OCI-LY3 (cell line): ENCODE measurements around the gene ZRANB1.

Experiments
- H2AFZ ChIP-seq: fragments of 200-600, 300-600 bp; shearing (Covaris generic); 2 replicates; pipeline ENCODE4 v1.6.0; 2014; ENCODE audit warnings: antibody characterized with exemption, low read depth, low read length
- H3K27ac ChIP-seq: fragments of 200-600, 300-600 bp; sonication (generic); 2 replicates; pipeline ENCODE4 v1.5.1; 2014; ENCODE audit warnings: mild to moderate bottlenecking, low read length, moderate library complexity, mixed read lengths
- H3K27me3 ChIP-seq: fragments of 200-600, 300-600 bp; sonication (generic); 2 replicates; pipeline ENCODE4 v1.6.1; 2014; ENCODE audit warnings: low read depth, low read length, mixed read lengths
- H3K36me3 ChIP-seq: fragments of 200-600, 300-600 bp; sonication (generic); replicated peaks from 2 replicates; pipeline ENCODE3; 2014; ENCODE audit warnings: low read depth, low read length, mixed read lengths
- H3K4me1 ChIP-seq: fragments of 300-600, 200-600 bp; sonication (generic); 2 replicates; pipeline ENCODE4 v1.6.1; 2014; ENCODE audit warnings: low read length, mixed read lengths
- H3K4me2 ChIP-seq: fragments of 200-600, 300-600 bp; sonication (generic); 2 replicates; pipeline ENCODE4 v1.6.1; 2014; ENCODE audit warnings: low read length, mixed read lengths
- H3K4me3 ChIP-seq: fragments of 300-600, 200-600 bp; sonication (generic); 2 replicates; pipeline ENCODE4 v1.5.1; 2014; ENCODE audit warnings: antibody characterized with exemption, mild to moderate bottlenecking, low read length, moderate library complexity
- H3K79me2 ChIP-seq: fragments of 300-600, 200-600 bp; shearing (Covaris generic); 2 replicates; pipeline ENCODE4 v1.6.1; 2014; ENCODE audit warnings: mild to moderate bottlenecking, low read length, mixed read lengths
- H3K9ac ChIP-seq: fragments of 300-600, 200-600 bp; shearing (Covaris generic); 2 replicates; pipeline ENCODE4 v1.6.0; 2014; ENCODE audit warnings: mild to moderate bottlenecking, low read length, moderate library complexity
- H3K9me3 ChIP-seq: fragments of 200-600, 300-600 bp; shearing (Covaris generic); 2 replicates; pipeline ENCODE4 v1.6.1; 2014; ENCODE audit warnings: low read length, mixed read lengths; ENCODE audit not compliant: insufficient read depth
- H4K20me1 ChIP-seq: fragments of 200-600, 300-600 bp; sonication (generic); 2 replicates; pipeline ENCODE4 v1.6.1; 2016; ENCODE audit warnings: low read length, mixed read lengths; ENCODE audit not compliant: insufficient read depth
- EZH2phosphoT487 ChIP-seq: fragments of 200-600 bp; shearing (Covaris generic); IDR thresholded peaks from 2 replicates; pipeline ENCODE4 v1.6.1; 2018; ENCODE audit warnings: antibody characterized with exemption, mixed run types, low read depth
- TF ChIP-seq, protein P1 (sequence below): fragments of 200-600, 300-600 bp; sonication (generic); IDR thresholded peaks from 2 replicates; pipeline ENCODE4 v1.5.1; 2014; ENCODE audit warnings: antibody characterized with exemption, low read length, low read depth

ZRANB1 gene

DNA sequence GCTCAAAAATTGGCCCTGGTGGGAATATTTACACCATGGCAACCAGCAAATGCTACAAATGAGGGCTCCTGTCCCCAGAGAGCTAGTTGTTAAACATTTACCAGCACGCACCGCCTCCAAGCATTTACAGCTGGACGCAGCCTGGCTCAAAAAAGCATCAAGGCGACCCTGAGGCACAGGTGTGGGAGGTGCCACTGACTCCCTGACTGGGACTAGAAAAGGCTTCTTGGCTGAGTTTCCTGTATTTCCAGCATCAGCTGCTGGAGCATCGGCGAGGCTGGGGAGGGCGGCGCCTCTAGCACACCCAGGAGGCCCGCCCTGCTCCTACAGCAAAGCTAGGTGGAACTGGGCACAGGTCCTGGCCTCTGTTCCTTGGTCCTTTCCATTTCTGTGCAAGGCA, 43.5 kb upstream of the ZRANB1 start:
- peaks cover 17% of the 10 kb centered on the region; the same call in 1 of the 2 replicates for H3K27me3 ChIP-seq
- H2AFZ ChIP-seq: no peak overlapping the region
- H3K4me1 ChIP-seq: no peaks in the 10 kb centered on the region
- H3K79me2 ChIP-seq: no peaks in the 10 kb centered on the region
- H3K4me2 ChIP-seq: no peak overlapping the region
- H3K4me3 ChIP-seq: no peak overlapping the region
- no peak overlapping the region for H3K9ac ChIP-seq
- TF ChIP-seq, protein P1, sequence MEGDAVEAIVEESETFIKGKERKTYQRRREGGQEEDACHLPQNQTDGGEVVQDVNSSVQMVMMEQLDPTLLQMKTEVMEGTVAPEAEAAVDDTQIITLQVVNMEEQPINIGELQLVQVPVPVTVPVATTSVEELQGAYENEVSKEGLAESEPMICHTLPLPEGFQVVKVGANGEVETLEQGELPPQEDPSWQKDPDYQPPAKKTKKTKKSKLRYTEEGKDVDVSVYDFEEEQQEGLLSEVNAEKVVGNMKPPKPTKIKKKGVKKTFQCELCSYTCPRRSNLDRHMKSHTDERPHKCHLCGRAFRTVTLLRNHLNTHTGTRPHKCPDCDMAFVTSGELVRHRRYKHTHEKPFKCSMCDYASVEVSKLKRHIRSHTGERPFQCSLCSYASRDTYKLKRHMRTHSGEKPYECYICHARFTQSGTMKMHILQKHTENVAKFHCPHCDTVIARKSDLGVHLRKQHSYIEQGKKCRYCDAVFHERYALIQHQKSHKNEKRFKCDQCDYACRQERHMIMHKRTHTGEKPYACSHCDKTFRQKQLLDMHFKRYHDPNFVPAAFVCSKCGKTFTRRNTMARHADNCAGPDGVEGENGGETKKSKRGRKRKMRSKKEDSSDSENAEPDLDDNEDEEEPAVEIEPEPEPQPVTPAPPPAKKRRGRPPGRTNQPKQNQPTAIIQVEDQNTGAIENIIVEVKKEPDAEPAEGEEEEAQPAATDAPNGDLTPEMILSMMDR: no peak
- H3K27ac ChIP-seq: no peak overlapping the region
- H4K20me1 ChIP-seq: no peaks in the 10 kb centered on the region
- no peaks in the 10 kb centered on the region for H3K36me3 ChIP-seq
- no peaks in the 10 kb centered on the region for H3K9me3 ChIP-seq

DNA sequence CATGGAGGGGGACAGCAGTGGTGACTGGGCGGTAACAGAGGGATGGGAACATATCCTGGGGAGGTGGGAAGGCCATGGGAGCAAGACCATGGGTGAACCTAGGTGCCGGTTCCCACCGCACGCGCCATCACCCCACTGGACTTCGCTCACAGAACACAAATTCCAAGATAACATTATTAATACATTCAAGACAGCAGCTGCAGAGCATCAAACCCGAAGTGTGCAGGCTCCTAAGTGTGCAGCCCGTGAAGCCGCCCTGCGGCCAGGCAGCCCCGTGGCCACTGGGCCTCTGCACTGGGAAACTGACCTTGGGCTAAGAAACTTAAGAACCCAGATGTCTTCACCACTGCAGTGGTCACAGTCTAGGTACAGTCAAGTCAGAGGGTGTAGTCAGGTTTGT, 42.8 kb upstream of the ZRANB1 start:
- Histone ChIP-seq H4K20me1 (no peaks in the 10 kb centered on the region), H3K4me3 (no peak overlapping the region), H3K9me3 (no peaks in the 10 kb centered on the region), H3K4me1 (no peaks in the 10 kb centered on the region), H2AFZ (no peak overlapping the region), H3K27ac (no peak overlapping the region), H3K4me2 (no peak overlapping the region), H3K79me2 (no peaks in the 10 kb centered on the region), H3K9ac (no peak overlapping the region), H3K36me3 (no peaks in the 10 kb centered on the region), H3K27me3 (peaks cover 17% of the 10 kb centered on the region; the same call in 1 of the 2 replicates)
- no peak for TF ChIP-seq EZH2phosphoT487
- TF ChIP-seq, protein P1: no peak

DNA sequence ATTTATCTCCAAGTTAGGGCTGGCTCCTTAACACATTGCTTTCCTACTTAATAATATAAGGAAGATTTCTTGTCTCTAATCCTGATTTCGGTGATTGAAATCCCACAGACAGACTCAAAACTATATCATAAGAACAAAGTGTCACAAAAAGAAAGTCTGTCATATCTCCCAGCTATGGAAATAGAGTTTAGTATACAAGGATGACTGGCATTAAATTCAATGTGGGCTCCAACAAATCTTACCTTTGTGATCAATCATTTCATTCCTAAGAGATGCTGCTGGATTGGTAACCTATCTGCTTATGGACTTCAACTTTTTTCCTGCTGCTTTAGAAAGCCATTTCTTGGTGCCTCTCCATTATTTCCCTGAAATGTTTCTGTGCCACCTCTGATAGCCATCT, 39.5 kb upstream of the ZRANB1 start:
- Histone ChIP-seq H3K9ac (no peak overlapping the region), H2AFZ (no peak overlapping the region), H4K20me1 (no peaks in the 10 kb centered on the region), H3K36me3 (no peaks in the 10 kb centered on the region), H3K79me2 (no peaks in the 10 kb centered on the region), H3K4me2 (no peak overlapping the region), H3K27ac (no peak overlapping the region), H3K4me3 (no peak overlapping the region), H3K4me1 (no peaks in the 10 kb centered on the region), H3K9me3 (no peaks in the 10 kb centered on the region), H3K27me3 (0 out of 2 replicates have a peak, but pooled peaks cover 7% of the 10 kb centered on the region)
- no peak for TF ChIP-seq EZH2phosphoT487
- TF ChIP-seq, protein P1: no peak

DNA sequence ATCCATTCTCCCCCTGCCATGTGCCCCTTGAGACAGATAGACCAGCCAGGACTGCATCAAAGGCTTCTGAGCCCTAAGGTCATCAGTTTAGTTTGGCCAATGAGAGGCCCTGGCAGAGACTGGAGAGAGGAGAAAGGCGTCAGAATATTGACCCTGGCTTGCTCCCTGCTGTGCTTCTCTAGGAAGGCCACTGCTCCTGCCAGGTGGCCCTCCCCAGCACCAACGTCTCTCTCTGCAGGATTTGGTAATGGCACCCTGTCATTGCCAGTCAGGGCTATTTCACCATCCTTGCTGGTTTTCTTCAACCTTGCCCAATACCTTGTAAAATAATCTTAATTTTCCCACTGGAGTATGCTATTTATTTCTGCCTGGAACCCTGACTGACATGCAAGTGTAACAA, 38.8 kb upstream of the ZRANB1 start:
- H3K27me3 ChIP-seq: 0 out of 2 replicates have a peak, but pooled peaks cover 7% of the 10 kb centered on the region
- H3K9me3 ChIP-seq: no peaks in the 10 kb centered on the region
- no peak overlapping the region for H2AFZ ChIP-seq
- no peak overlapping the region for H3K9ac ChIP-seq
- H4K20me1 ChIP-seq: no peaks in the 10 kb centered on the region
- TF ChIP-seq EZH2phosphoT487: no peak
- TF ChIP-seq, protein P1: no peak
- H3K27ac ChIP-seq: no peak overlapping the region
- H3K4me3 ChIP-seq: no peak overlapping the region
- H3K79me2 ChIP-seq: no peaks in the 10 kb centered on the region
- no peak overlapping the region for H3K4me2 ChIP-seq
- no peaks in the 10 kb centered on the region for H3K4me1 ChIP-seq
- H3K36me3 ChIP-seq: no peaks in the 10 kb centered on the region
